HG02840 (cell line): ENCODE data around the gene AMDHD2.
A peak's percentile ranks its signal among the peaks of the same experiment; 100 is the strongest.

Experiments
- ATAC-seq: cut with Tn5 transposase; IDR thresholded peaks from one replicate; pipeline ENCODE4 v1.9.1; 2021; ENCODE audit warnings: mild to moderate bottlenecking, moderate library complexity, moderate number of reproducible peaks; ENCODE audit not compliant: unreplicated experiment, low FRiP score

The AMDHD2 gene

GRCh38 chr16:2498531-2499253, 21.5 kb upstream of the AMDHD2 start:
- no peak for ATAC-seq

- no peak for ATAC-seq
Observed at GRCh38 chr16:2499454-2499853, 20.7 kb upstream of the AMDHD2 start.

- ATAC-seq = no peak
Observed at GRCh38 chr16:2499890-2500429, 20.2 kb upstream of the AMDHD2 start.

- no peak for ATAC-seq
Observed at GRCh38 chr16:2500430-2500917, 19.7 kb upstream of the AMDHD2 start.

GRCh38 chr16:2500918-2501750, 19.0 kb upstream of the AMDHD2 start:
- no peak for ATAC-seq

GRCh38 chr16:2501946-2502895, 17.9 kb upstream of the AMDHD2 start:
- ATAC-seq = no peak

GRCh38 chr16:2505695-2506094, 14.5 kb upstream of the AMDHD2 start:
- no peak for ATAC-seq

GRCh38 chr16:2507052-2507659, 13.0 kb upstream of the AMDHD2 start:
- ATAC-seq = no peak

- no peak for ATAC-seq
Observed at GRCh38 chr16:2507665-2508064, 12.5 kb upstream of the AMDHD2 start.

GRCh38 chr16:2508722-2509400, 11.3 kb upstream of the AMDHD2 start:
- ATAC-seq = no peak

GRCh38 chr16:2511128-2511800, 8.9 kb upstream of the AMDHD2 start:
- no peak for ATAC-seq

- no peak for ATAC-seq
Observed at GRCh38 chr16:2511996-2512734, 8.0 kb upstream of the AMDHD2 start.

- ATAC-seq = no peak
Observed at GRCh38 chr16:2512735-2513404, 7.3 kb upstream of the AMDHD2 start.

- peak; percentile 66 for ATAC-seq
Observed at GRCh38 chr16:2513405-2514332, 6.5 kb upstream of the AMDHD2 start, which contains the start of gene ATP6V0C. TSS of gene ATP6V0C (plus strand) at chr16:2513952. CDS start at chr16:2514104, 152 bp downstream.

- ATAC-seq = no peak
Observed at GRCh38 chr16:2514333-2515179, 5.6 kb upstream of the AMDHD2 start.
